Measurements from ENCODE around the gene SLC11A2. TPM values are rescaled to one million over a fixed set of nuclear protein-coding genes. Genes with fewer than 3 reads are reported as not detected.

SLC11A2 gene
- total RNA-seq, 3 donors from 2014 or later = 52.2 to 103 (median 91.0) TPM

- Histone ChIP-seq H3K27me3 (no peaks in the 10 kb centered on the region), H3K9me3 (no peaks in the 10 kb centered on the region), H3K4me3 (no peak overlapping the region), H3K36me3 (no peaks in the 10 kb centered on the region), H3K4me1 (no peaks in the 10 kb centered on the region), H3K27ac (no peak overlapping the region)
- intact Hi-C loops (cut with DNase I; ENCODE audit: low total_unique reads) = no loop called here
- no peak for TF ChIP-seq POLR2A (IDR thresholded peaks at IDR 0.05)
- no peak for TF ChIP-seq CTCF (IDR thresholded peaks at IDR 0.05)
- TF ChIP-seq POLR2AphosphoS5 (IDR thresholded peaks at IDR 0.05) = no peak
- DNase-seq (ENCODE audit: low spot score in 2 of 2) = no peak
These were observed 44.6 kb downstream of the SLC11A2 start for GRCh38 chr12:50981319-50982239.

- intact Hi-C loops (cut with DNase I; ENCODE audit: low total_unique reads) = no loop called here
- Histone ChIP-seq H3K36me3 (no peaks in the 10 kb centered on the region), H3K27ac (no peak overlapping the region), H3K4me1 (no peaks in the 10 kb centered on the region), H3K27me3 (no peaks in the 10 kb centered on the region), H3K4me3 (no peak overlapping the region), H3K9me3 (no peaks in the 10 kb centered on the region)
- TF ChIP-seq POLR2AphosphoS5 (IDR thresholded peaks at IDR 0.05) (no peak), POLR2A (IDR thresholded peaks at IDR 0.05) (no peak)
- no peak for DNase-seq (ENCODE audit: low spot score in 2 of 2)
These were observed 45.6 kb downstream of the SLC11A2 start for GRCh38 chr12:50980545-50980944.

- Histone ChIP-seq H3K4me1 (no peaks in the 10 kb centered on the region), H3K27me3 (no peaks in the 10 kb centered on the region), H3K4me3 (no peak overlapping the region), H3K27ac (no peak overlapping the region), H3K9me3 (no peaks in the 10 kb centered on the region), H3K36me3 (no peaks in the 10 kb centered on the region)
- TF ChIP-seq CTCF (IDR thresholded peaks at IDR 0.05) (no peak), POLR2A (IDR thresholded peaks at IDR 0.05) (no peak)
- intact Hi-C loops (cut with DNase I; ENCODE audit: low total_unique reads) = no loop called here
- DNase-seq (ENCODE audit: low spot score in 2 of 2) = no peak
These were observed 46.7 kb downstream of the SLC11A2 start for GRCh38 chr12:50979369-50980052.

- intact Hi-C loops (cut with DNase I; ENCODE audit: low total_unique reads) = no loop called here
- TF ChIP-seq POLR2A (IDR thresholded peaks at IDR 0.05) = no peak
- TF ChIP-seq POLR2AphosphoS5 (IDR thresholded peaks at IDR 0.05) = no peak
- no peak for TF ChIP-seq CTCF (IDR thresholded peaks at IDR 0.05)
- no peaks in the 10 kb centered on the region for H3K36me3 ChIP-seq
These were observed 54.2 kb downstream of the SLC11A2 start for GRCh38 chr12:50971946-50972345.

GRCh38 chr12:50964432-50964831 lies 61.8 kb downstream of the SLC11A2 start:
- H3K9me3 ChIP-seq = no peaks in the 10 kb centered on the region
- no peak overlapping the region for H3K27ac ChIP-seq
- no peaks in the 10 kb centered on the region for H3K4me1 ChIP-seq
- DNase-seq (ENCODE audit: low spot score in 2 of 2) = no peak
- intact Hi-C loops (cut with DNase I; ENCODE audit: low total_unique reads) = no loop called here
- no peaks in the 10 kb centered on the region for H3K27me3 ChIP-seq
- no peaks in the 10 kb centered on the region for H3K36me3 ChIP-seq
- no peak for TF ChIP-seq POLR2AphosphoS5 (IDR thresholded peaks at IDR 0.05)
- no peak for TF ChIP-seq CTCF (IDR thresholded peaks at IDR 0.05)
- TF ChIP-seq POLR2A (IDR thresholded peaks at IDR 0.05) = no peak
- no peak overlapping the region for H3K4me3 ChIP-seq

More at GRCh38 chr12:50971946-50972345, 54.2 kb downstream of the SLC11A2 start:
- Histone ChIP-seq H3K27me3 (no peaks in the 10 kb centered on the region), H3K4me1 (no peaks in the 10 kb centered on the region), H3K27ac (no peak overlapping the region), H3K4me3 (no peak overlapping the region), H3K9me3 (no peaks in the 10 kb centered on the region)
- DNase-seq (ENCODE audit: low spot score in 2 of 2) = no peak

All from breast epithelium (tissue), 4 donors.